ENCODE results near the gene ZNF319.

ZNF319 gene

DNA sequence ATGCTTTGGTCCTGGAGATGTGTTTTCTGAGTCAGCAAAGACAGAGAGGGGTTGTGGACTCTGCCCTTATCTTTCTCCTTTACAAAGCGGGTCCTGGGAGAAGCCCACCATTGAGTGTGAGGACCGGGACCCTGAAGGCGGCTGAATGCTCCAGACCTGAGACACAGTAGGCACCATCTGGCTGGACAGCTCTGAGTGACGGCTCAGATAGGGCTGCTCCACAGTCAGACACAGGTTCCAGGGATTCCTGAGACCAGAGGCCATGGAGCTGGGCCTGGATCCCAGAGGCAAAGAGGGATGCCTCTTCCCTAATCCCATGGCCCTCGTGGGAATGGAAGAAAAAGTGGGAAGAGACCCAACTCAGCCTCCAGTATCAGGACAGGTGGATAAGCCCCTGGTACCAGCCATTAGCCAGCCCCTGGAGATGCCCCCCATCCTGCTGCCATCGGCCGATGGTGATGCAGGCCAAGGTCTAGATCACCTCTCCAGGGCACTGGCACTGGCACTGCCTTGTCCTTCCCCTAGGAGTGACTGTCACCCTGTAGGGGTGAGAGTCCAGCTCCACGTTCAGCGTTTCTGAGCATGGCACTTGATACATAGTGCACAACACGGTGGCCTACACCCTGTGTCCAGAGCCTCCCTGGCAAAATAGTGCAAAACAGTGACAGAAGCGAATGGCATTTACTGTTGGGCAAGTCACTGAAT is 29.8 kb upstream of the ZNF319 start:
- H3K4me1 ChIP-seq (ENCODE audit: insufficient read depth, low read length) = peaks cover 12% of the 10 kb centered on the region
- no peak overlapping the region for H3K9ac ChIP-seq (ENCODE audit: low read depth, low read length)
- no peaks in the 10 kb centered on the region for H3K9me3 ChIP-seq (ENCODE audit: control insufficient read depth, insufficient read depth, low read length)
- no peaks in the 10 kb centered on the region for H3K36me3 ChIP-seq (ENCODE audit: insufficient read depth, low read length)

DNA sequence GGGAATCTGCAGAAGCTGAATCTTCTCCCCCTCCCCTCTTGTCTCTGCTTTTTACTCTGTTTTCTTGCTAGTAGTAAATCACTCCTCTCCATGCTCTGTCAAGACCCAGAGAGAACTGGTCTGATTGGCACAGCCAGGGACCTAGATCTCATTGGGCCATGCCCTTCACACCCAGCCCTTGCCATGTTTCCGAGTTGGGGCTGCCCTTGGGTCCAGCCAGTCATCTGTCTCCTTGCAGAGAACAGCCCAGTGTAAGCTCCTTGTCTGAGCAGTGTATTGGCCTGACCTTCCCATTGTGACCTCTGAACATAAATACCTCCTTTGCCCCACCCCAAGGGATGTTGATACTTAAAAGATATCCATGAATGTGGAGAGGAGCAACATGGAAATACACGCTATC is 28.9 kb upstream of the ZNF319 start:
- Histone ChIP-seq H3K36me3 (ENCODE audit: insufficient read depth, low read length) (no peaks in the 10 kb centered on the region), H3K9ac (ENCODE audit: low read depth, low read length) (no peak overlapping the region), H3K4me1 (ENCODE audit: insufficient read depth, low read length) (peaks cover 12% of the 10 kb centered on the region), H3K9me3 (ENCODE audit: control insufficient read depth, insufficient read depth, low read length) (no peaks in the 10 kb centered on the region)

DNA sequence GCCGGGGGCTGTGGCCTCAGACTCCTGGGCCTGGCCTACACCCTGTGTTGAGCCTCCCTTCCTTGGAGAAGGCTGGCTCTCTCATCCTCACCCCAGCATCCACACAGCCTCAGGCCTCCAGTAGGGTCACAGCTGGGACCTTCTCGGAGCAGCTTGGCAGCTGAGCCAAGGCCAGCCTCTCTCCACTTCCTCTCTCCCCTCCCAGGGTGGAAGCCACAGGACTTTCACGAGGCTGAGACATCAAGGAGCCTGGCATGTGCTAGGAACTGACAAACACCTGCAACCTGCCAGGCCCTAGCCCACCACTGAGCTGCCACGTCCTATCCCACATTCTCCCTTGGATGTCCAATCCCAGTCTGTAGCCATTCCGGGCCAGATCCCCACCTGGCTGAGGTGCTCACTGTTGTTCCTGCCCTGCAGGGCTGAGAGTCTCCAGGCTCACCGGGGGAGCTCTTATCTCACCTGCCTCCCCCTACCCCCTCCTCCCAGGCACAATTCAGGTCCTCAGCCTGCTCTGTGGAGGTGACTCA is 28.1 kb upstream of the ZNF319 start:
- H3K36me3 ChIP-seq (ENCODE audit: insufficient read depth, low read length) = no peaks in the 10 kb centered on the region
- H3K4me1 ChIP-seq (ENCODE audit: insufficient read depth, low read length) = peaks cover 16% of the 10 kb centered on the region
- no peak overlapping the region for H3K9ac ChIP-seq (ENCODE audit: low read depth, low read length)
- no peaks in the 10 kb centered on the region for H3K9me3 ChIP-seq (ENCODE audit: control insufficient read depth, insufficient read depth, low read length)

DNA sequence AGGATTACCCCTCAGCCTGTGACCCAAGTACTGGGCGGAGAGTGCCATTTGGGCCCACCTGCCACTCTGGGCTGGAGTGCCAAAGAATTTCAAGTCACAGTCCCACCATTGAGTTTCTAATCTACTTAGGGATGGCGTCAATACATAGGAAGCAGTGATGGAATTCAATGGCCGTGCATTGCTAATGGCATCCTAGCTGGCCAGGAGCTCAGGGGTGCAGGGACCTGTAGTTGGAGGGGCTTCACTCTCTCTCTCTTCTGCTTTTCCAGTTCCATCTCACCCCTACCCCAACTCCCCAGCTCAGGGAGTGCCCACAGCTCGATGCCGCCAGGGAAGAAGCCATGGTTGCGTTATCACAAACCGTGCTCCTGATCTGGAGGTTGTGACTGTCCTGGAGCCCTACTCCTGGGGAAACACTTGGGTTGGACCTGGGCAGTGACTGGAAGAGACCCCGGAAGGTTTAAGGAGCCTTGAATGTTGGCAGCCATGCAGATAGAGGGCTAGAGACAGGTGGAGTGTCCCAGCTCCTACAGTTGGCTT is 27.5 kb upstream of the ZNF319 start:
- H3K9ac ChIP-seq (ENCODE audit: low read depth, low read length) = no peak overlapping the region; the same call in 1 of the 2 replicates
- H3K4me1 ChIP-seq (ENCODE audit: insufficient read depth, low read length) = peaks cover 22% of the 10 kb centered on the region
- H3K9me3 ChIP-seq (ENCODE audit: control insufficient read depth, insufficient read depth, low read length) = no peaks in the 10 kb centered on the region
- H3K36me3 ChIP-seq (ENCODE audit: insufficient read depth, low read length) = no peaks in the 10 kb centered on the region

DNA sequence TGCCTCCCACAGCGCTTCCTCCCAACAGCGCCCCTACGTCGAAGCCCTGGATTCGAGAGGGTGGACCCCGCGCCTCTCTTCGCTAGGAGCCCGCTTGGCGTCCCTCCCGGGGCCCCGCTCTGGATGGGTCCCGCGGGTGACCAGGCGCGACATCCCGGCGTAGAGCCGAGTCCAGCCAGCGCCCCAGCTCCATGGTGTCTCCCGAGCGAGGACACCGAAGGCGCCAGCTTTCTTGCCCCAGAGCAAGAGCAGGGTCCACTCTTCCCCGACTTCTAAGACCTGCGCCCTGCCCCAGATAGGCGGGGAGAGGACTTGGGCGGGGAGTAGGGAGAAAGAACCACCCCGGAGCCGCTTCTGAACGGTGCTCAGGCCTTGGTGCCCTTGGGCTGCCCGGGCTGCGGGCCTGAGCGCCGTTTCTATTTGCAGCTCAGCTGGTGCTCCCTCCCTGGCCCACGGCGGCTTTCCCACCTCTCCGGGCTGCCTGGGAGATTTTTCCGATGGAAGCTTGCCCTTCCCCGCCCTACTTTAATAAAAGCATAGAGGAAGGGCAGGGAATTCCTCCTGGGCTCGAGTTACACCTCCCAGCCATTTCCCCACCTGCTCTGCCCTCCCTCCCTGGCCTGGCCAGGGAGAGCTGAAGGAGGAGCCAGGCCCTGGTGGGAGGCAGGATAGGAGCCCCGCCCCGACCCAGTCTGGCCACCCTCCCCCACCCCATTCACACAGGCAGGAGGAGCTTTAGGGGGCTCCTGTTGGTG is 26.9 kb upstream of the ZNF319 start:
- Histone ChIP-seq H3K4me1 (ENCODE audit: insufficient read depth, low read length) (peaks cover 29% of the 10 kb centered on the region), H3K9me3 (ENCODE audit: control insufficient read depth, insufficient read depth, low read length) (no peaks in the 10 kb centered on the region), H3K9ac (ENCODE audit: low read depth, low read length) (peak overlapping the region; percentile 75), H3K36me3 (ENCODE audit: insufficient read depth, low read length) (no peaks in the 10 kb centered on the region)

DNA sequence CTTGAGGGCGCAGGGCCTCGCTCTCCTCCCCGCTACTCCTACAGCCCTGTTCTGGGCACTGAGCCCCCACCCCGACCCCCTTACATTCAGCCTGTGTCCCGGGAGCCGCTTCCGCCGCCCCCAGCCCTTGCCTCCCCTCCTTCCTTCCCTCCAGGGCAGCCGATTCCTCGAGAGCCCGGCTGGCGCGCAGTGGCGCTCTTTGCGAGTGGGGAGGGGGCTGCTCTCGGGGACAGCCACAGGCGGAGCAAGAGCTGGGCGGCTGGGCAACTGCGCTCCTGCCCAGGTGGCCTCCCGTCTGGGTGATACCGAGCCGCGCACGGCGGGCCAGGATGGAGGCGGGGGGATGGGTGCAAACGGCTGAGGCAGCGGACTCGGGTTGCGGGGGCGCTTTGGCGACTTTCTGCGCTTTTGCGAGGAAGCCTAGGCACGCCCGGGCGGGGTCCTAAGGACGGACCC is 26.3 kb upstream of the ZNF319 start:
- Histone ChIP-seq H3K4me1 (ENCODE audit: insufficient read depth, low read length) (peaks cover 32% of the 10 kb centered on the region), H3K9ac (ENCODE audit: low read depth, low read length) (peak overlapping the region; percentile 75), H3K36me3 (ENCODE audit: insufficient read depth, low read length) (no peaks in the 10 kb centered on the region), H3K9me3 (ENCODE audit: control insufficient read depth, insufficient read depth, low read length) (no peaks in the 10 kb centered on the region)

DNA sequence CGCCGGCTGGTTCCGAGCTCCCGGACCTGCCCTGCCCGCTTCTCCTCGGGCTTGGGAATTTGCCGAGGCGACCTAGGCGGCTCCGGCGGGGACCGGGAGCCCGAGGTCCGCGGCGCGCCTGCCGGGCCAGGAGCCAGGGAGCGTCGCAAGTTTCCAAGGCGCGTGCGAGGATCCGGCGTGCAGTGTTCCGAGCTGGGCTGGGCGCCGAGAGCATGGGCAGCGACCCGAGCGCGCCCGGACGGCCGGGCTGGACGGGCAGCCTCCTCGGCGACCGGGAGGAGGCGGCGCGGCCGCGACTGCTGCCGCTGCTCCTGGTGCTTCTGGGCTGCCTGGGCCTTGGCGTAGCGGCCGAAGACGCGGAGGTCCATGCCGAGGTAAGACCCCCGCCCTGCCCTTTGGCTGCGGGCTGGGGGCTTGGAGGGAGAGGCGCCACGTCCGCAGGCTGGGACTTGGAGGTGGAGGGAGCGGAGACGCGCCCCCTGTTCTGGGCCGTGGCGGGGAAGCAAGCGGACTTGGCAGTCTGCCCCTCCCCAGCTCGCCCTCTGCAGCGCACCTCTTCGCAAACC is 25.8 kb upstream of the ZNF319 start:
- Histone ChIP-seq H3K9me3 (ENCODE audit: control insufficient read depth, insufficient read depth, low read length) (no peaks in the 10 kb centered on the region), H3K4me1 (ENCODE audit: insufficient read depth, low read length) (peaks cover 32% of the 10 kb centered on the region), H3K36me3 (ENCODE audit: insufficient read depth, low read length) (no peaks in the 10 kb centered on the region), H3K9ac (ENCODE audit: low read depth, low read length) (peak overlapping the region; percentile 75)

DNA sequence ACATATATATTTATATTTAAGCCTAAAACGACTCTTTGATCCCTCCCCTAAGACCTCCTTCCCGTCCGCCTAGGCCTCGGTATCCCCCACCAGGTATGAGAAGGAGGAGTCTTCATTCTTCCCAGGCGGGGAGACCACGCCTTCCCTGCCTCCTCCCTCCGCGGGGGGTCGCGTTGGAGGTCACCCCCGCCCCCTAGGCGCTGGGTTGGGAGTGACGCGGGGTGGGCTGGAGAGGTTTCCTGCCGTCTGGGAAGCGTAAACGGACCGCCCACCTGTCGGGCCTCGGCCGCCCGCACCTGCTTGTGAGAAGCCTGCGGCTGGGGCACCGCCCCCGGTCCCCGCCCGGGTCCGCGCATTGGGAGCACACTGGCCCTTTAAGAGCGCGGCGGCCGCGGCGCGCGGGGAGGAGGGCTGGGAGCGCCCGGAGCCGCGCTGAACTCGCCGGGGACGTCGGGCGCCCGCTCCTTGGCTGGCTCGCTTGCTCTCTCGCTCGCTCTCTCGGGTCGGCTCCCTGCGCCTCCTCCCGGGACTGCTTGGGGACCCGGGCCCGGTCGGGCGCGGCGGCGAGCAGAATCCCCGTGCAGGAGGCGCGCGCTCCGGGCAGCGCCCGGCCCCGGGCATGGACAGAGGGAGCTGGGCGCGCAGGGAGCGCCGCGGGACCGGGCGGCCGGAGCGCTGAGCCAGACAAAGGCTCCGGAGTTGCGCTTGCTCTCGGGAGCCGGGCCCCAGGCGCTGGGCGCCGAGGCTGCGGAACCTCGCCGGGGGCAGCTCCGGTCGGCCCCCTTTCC is 25.1 kb upstream of the ZNF319 start, which contains the start of gene MMP15:
Gene MMP15, plus strand, starts transcription at position 404 of the 788 bp plus-strand sequence. CDS start 597 bp downstream, outside the sequence.
- Histone ChIP-seq H3K4me1 (ENCODE audit: insufficient read depth, low read length) (peaks cover 32% of the 10 kb centered on the region), H3K9ac (ENCODE audit: low read depth, low read length) (peak within 1 kb of the TSS; percentile 75), H3K36me3 (ENCODE audit: insufficient read depth, low read length) (no peaks in the 10 kb centered on the region), H3K9me3 (ENCODE audit: control insufficient read depth, insufficient read depth, low read length) (no peaks in the 10 kb centered on the region)

DNA sequence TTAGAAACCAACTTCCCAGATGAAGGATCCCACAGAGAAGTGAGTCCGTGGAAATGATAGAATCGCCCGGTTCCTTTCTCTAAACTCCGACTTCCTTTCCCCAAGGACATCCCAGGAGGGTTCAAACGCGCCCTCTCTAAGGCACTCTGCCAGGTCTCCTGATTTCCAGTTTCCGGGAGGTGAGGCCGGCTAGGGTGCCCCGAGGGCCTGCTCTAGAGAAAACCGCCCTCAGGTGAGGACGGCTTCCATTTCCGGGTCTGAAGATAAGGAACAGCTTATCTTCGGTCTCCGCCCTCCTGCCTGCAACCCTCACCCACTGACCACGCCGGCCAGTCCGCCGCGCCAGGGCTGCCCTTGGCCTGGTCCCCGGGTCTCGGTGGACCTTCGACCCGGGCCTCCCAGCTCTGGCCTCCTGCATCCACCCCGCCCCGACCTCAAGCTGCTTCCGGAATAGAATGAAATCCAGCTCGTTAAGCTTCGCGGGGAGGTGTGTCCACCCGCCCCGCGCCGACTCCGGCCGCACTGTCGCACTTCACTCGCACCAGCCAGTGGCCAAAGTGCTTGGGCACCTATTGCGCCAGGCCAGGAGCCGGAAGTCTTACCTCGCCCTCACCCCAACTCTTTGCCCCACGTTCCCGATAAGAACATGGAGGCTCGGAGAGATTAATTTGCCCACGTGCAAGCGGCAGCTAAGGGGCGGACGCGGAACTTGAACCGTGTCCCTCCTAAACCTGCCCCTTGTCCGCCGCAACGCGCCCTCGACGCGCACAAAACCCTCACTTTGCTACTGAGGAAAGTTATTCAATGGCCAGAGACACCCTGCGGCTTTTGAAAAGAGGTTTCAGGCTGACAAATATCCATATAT is 24.2 kb upstream of the ZNF319 start:
- Histone ChIP-seq H3K36me3 (ENCODE audit: insufficient read depth, low read length) (no peaks in the 10 kb centered on the region), H3K9me3 (ENCODE audit: control insufficient read depth, insufficient read depth, low read length) (no peaks in the 10 kb centered on the region), H3K9ac (ENCODE audit: low read depth, low read length) (peak overlapping the region; percentile 75), H3K4me1 (ENCODE audit: insufficient read depth, low read length) (peaks cover 32% of the 10 kb centered on the region)

DNA sequence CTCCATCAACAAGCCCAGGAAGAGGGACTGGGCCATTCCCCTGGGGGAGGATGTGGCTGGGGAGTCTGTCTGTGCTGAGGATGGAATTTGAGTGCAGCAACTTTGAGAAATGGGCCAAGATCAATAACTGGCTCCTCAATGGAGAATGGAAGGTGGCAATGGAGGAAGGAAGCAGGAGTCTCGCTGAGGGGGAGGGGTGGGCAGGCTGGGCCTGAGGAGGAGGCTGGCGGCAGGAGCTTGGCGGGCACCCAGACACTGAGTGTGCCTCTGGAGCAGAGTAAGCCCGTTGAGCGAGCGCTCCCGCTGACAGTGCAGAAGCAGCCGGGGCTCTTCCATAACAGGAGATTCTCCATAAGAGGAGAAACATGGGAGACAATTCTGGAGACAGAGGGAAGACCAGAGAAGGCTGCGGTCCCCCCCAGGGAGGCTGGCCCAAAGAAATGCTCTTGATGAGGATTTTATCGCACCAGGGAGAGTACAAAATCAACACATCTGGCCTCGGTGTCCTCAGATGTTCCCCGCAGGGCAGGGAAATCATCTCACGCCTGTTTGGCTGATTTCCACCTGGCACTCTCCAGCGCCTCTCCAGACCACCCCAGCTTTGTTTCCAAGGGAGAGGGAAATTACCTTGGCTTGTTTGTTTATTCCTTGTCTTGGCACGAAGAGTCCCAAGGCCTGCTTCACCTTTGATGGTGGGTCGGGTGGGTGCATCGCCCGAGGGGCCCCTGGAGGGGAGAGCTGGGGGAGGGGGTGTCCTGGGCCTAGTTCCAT is 22.3 kb upstream of the ZNF319 start:
- peaks cover 21% of the 10 kb centered on the region; the same call in 1 of the 2 replicates for H3K4me1 ChIP-seq (ENCODE audit: insufficient read depth, low read length)
- H3K9ac ChIP-seq (ENCODE audit: low read depth, low read length) = no peak overlapping the region
- H3K9me3 ChIP-seq (ENCODE audit: control insufficient read depth, insufficient read depth, low read length) = no peaks in the 10 kb centered on the region
- H3K36me3 ChIP-seq (ENCODE audit: insufficient read depth, low read length) = no peaks in the 10 kb centered on the region

DNA sequence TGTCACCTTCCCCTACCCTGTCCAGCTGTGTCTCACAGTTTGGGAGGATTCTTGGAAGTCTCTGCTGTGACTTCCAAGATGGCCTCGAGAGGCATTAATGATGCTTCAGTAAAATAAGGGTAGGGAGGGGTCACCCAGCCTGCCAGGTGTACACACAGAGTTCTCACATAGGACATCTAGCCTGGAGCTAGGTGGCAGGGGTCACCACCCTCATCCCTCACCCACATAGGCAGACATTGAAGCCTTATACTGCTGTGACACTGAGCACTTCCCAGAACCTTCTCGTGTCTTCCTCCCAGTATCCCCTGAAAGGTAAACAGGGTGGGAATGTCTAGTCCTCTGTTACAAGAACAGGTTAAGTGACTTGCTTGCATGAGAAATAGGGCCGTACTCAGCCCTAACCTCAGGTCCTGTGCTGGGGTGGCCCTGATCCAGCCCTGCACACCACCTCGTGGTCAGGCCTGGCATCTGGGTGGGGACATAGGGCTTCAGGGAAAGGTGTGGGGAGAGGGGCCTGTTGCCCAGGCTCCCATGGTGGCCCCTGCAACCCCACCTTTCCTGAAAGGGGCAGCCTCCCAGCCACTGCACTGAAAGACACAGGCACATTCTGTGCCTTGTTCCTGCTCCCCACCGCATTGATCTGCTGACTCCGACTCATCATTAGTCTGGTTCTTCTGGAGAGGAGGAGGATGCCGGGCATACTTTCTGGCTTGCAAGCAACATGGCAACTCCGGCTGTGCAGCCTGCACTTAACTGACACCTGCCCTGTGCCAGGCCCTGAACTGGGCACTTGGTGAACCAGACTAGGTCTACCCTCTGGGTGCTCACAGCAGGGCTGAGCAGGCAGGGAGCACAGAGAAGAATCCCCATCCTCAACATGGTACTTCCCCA is 21.4 kb upstream of the ZNF319 start:
- Histone ChIP-seq H3K36me3 (ENCODE audit: insufficient read depth, low read length) (no peaks in the 10 kb centered on the region), H3K9me3 (ENCODE audit: control insufficient read depth, insufficient read depth, low read length) (no peaks in the 10 kb centered on the region), H3K9ac (ENCODE audit: low read depth, low read length) (no peak overlapping the region), H3K4me1 (ENCODE audit: insufficient read depth, low read length) (peaks cover 20% of the 10 kb centered on the region; the same call in 1 of the 2 replicates)

All from ES-I3 (cell line).